SU-DHL-6 (cell line): ENCODE data around the gene ADD3.
A peak's percentile ranks its signal among the peaks of the same experiment; 100 is the strongest.

Experiments used
- H2AFZ ChIP-seq: fragments of 200-600 bp; sonication (generic); 2 replicates; pipeline ENCODE4 v1.6.1; 2014; ENCODE audit warnings: low read depth, mild to moderate bottlenecking, moderate library complexity, mixed read lengths, antibody characterized with exemption, low read length; ENCODE audit not compliant: severe bottlenecking
- H3F3A ChIP-seq: fragments of 200-600 bp; shearing (Covaris generic); 2 replicates; pipeline ENCODE4 v1.6.0; 2016; ENCODE audit warnings: antibody characterized with exemption, mild to moderate bottlenecking; ENCODE audit not compliant: insufficient read depth
- H3K27ac ChIP-seq: fragments of 200-600 bp; sonication (generic); 2 replicates; pipeline ENCODE4 v1.5.1; 2016; ENCODE audit warnings: low read depth, mild to moderate bottlenecking, low read length, moderate library complexity, mixed read lengths
- H3K27me3 ChIP-seq: fragments of 200-600 bp; sonication (generic), shearing (Covaris generic); 2 replicates; pipeline ENCODE4 v1.6.0; 2014; ENCODE audit warnings: mild to moderate bottlenecking, low read length
- H3K36me3 ChIP-seq: fragments of 200-600 bp; sonication (generic); 2 replicates; pipeline ENCODE4 v1.6.1; 2014; ENCODE audit warnings: mild to moderate bottlenecking, low read length, mixed read lengths
- H3K4me2 ChIP-seq: fragments of 300-600, 200-600 bp; shearing (Covaris generic), sonication (generic); 2 replicates; pipeline ENCODE4 v1.6.0; 2014; ENCODE audit warnings: low read length, low read depth, mild to moderate bottlenecking; ENCODE audit not compliant: poor library complexity, severe bottlenecking
- H3K4me3 ChIP-seq: fragments of 200-600 bp; sonication (generic); 2 replicates; pipeline ENCODE4 v1.5.1; 2014; ENCODE audit warnings: antibody characterized with exemption, low read length, mild to moderate bottlenecking, mixed read lengths; ENCODE audit not compliant: insufficient read depth, poor library complexity, severe bottlenecking
- H3K79me2 ChIP-seq: fragments of 200-600 bp; sonication (generic); 2 replicates; pipeline ENCODE4 v1.6.1; 2014; ENCODE audit warnings: mild to moderate bottlenecking, low read length, moderate library complexity; ENCODE audit not compliant: insufficient read depth
- H3K9ac ChIP-seq: fragments of 200-600 bp; sonication (generic); 2 replicates; pipeline ENCODE4 v1.7.0; 2014; ENCODE audit warnings: mild to moderate bottlenecking, low read length
- H3K9me2 ChIP-seq: fragments of 200-600 bp; sonication (generic); replicated peaks from 2 replicates; pipeline ENCODE4 v1.6.1; 2014; ENCODE audit warnings: low read length; ENCODE audit not compliant: insufficient read depth
- H3K9me3 ChIP-seq: fragments of 200-600 bp; sonication (generic); 2 replicates; pipeline ENCODE4 v1.6.1; 2014; ENCODE audit warnings: low read length, mixed read lengths; ENCODE audit not compliant: insufficient read depth
- H4K20me1 ChIP-seq: fragments of 200-600 bp; sonication (generic); 2 replicates; pipeline ENCODE4 v1.6.1; 2014; ENCODE audit warnings: low read depth, mild to moderate bottlenecking, antibody characterized with exemption, low read length, moderate library complexity, mixed read lengths
- CTCF ChIP-seq: fragments of 200-600 bp; sonication (generic); IDR thresholded peaks from one replicate; pipeline ENCODE4 v1.5.1; 2017; ENCODE audit warnings: antibody characterized with exemption, mild to moderate bottlenecking, low read length, moderate library complexity; ENCODE audit not compliant: insufficient read depth, poor library complexity, severe bottlenecking
- EZH2phosphoT487 ChIP-seq: fragments of 200-600 bp; sonication (generic), shearing (Covaris generic); conservative IDR thresholded peaks from 2 replicates; pipeline ENCODE4 v1.6.1; 2018; ENCODE audit warnings: mild to moderate bottlenecking, antibody characterized with exemption, low read length, moderate library complexity, mixed read lengths

Gene ADD3

GRCh38 chr10:109977382-109977806 is 30.4 kb upstream of the ADD3 start:
- Histone ChIP-seq H3K27me3 (no peaks in the 10 kb centered on the region), H3K27ac (no peak overlapping the region), H3K36me3 (no peaks in the 10 kb centered on the region), H2AFZ (no peak overlapping the region), H3K9ac (no peak overlapping the region), H4K20me1 (no peaks in the 10 kb centered on the region), H3K79me2 (no peaks in the 10 kb centered on the region), H3F3A (no peaks in the 10 kb centered on the region), H3K9me3 (no peaks in the 10 kb centered on the region), H3K9me2 (no peaks in the 10 kb centered on the region), H3K4me3 (no peak overlapping the region), H3K4me2 (no peak overlapping the region)
- TF ChIP-seq CTCF (no peak), EZH2phosphoT487 (no peak)

GRCh38 chr10:109978481-109978880 is 29.3 kb upstream of the ADD3 start:
- H3K9me2 ChIP-seq = no peaks in the 10 kb centered on the region
- TF ChIP-seq CTCF = peak; percentile 60
- TF ChIP-seq EZH2phosphoT487 = no peak
- H3K4me3 ChIP-seq = no peak overlapping the region
- no peak overlapping the region for H2AFZ ChIP-seq
- H3K36me3 ChIP-seq = no peaks in the 10 kb centered on the region
- no peak overlapping the region for H3K4me2 ChIP-seq
- H3K27me3 ChIP-seq = no peaks in the 10 kb centered on the region
- H3F3A ChIP-seq = no peaks in the 10 kb centered on the region
- H3K79me2 ChIP-seq = no peaks in the 10 kb centered on the region
- no peak overlapping the region for H3K27ac ChIP-seq
- H3K9ac ChIP-seq = no peak overlapping the region
- H4K20me1 ChIP-seq = no peaks in the 10 kb centered on the region
- H3K9me3 ChIP-seq = no peaks in the 10 kb centered on the region

- TF ChIP-seq CTCF (no peak), EZH2phosphoT487 (no peak)
- Histone ChIP-seq H3K27ac (no peak overlapping the region), H3K36me3 (no peaks in the 10 kb centered on the region), H4K20me1 (no peaks in the 10 kb centered on the region), H3K79me2 (no peaks in the 10 kb centered on the region), H3K9me3 (no peaks in the 10 kb centered on the region), H3K27me3 (no peaks in the 10 kb centered on the region), H2AFZ (no peak overlapping the region), H3K4me2 (no peak overlapping the region), H3K9ac (no peak overlapping the region), H3F3A (no peaks in the 10 kb centered on the region), H3K4me3 (no peak overlapping the region), H3K9me2 (no peaks in the 10 kb centered on the region)
Observed at GRCh38 chr10:109979215-109979614, 28.6 kb upstream of the ADD3 start.
